GM19328 (cell line): ENCODE measurements around the gene ENO3.

Experiments
- ATAC-seq: cut with Tn5 transposase; IDR thresholded peaks from one replicate; pipeline ENCODE4 v1.9.1; 2021; ENCODE audit warnings: mild to moderate bottlenecking, moderate library complexity; ENCODE audit not compliant: unreplicated experiment

ENO3 gene

DNA sequence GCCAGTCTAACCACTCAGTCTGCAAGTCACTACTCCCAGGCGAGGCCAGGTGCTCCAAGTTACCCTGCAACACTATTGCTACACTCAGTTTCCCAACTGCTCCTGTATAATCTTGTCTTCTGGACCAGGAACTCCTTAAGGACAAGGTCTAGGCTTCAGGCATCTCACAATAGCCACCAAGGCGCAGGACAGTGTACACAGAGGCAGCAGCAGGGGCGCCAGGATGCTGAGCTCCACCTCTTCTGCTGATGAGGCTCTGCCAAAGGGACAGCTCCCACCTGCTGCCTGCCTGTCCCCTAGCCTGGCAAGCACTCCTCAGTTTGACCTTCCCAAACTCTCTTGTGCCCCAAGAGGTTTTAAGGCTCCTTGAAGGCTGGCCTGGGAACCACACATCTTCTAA, 14.5 kb upstream of the ENO3 start:
- no peak for ATAC-seq

DNA sequence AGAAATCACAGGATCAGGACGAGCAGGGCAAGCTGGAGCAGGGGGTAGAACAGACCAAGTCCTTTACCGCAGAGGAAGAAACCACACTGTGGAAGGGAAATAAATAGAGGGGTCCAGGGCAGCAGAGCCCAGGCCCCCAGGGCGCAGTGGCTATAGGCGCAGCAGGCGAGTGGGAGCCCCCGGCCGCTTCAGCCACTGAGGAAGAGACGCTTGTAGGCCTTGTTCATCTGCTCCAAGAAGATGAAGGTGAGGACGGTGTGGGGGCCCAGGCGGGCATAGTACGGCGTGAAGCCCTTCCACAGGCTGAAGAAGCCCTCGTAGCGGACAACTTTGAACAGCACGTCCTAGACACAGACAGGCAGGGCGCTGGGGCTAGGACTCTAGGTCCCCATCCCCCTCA, 13.4 kb upstream of the ENO3 start:
- ATAC-seq: no peak

DNA sequence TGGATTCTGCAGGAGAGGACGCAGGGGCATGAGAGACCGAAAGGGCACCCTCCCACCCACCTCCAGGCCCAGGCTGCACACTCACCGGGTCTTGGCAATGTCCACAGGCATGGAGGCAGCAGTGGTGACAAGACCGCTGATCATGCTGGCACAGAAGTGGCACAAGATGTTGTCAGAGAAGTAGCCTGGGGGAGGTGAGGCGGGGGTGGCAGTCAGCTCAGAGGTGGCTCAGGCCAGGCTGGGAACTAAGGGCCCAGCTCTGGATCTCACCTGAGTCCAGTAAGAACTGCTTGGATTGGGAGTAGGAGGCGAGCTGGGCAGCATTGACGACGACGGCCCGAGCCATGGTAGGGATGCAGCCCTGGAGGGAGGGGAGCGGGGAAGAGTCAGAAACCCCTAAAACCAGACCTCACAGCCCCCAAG, 12.8 kb upstream of the ENO3 start:
- no peak for ATAC-seq

DNA sequence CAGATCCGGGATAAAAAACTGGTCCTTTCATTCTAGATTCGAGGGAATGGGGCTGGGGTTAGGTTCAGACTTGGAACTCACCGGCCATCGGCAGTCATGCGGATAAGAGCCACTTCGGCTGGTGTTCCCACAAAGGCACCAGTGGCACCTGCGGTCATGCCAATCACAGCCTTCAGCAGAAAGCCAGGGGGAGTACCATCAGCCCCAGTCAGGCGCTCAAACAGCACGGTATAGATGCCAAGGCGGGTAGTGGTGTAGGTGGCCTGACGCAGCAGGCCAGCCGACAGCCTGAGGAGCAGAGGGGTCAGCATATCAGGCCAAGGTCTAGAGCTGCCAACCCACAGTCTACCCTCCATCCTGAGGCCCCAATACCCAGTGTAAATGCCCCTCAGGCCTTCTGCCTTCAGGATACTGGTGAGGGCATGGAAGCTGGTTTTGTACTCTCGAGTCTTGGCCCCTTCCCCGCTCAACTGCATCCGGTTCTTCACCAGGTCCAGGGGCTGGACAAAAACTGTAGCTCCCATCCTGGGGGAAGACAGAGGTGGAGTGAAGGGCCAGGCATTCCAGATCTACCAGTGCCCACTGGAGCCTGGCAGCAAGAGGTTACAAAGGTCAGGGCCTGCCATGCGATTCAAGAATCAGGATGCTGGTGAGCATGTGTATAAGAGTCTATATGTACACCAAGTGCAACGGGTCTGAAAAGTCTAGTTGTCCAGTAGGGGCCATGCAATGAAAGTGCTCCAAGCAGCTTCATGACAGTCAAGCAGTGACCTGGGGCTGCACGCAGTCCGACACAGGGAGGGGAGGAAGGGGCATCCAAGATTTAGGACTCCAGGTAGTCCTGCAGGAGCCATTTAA, 12.0 kb upstream of the ENO3 start:
- no peak for ATAC-seq

DNA sequence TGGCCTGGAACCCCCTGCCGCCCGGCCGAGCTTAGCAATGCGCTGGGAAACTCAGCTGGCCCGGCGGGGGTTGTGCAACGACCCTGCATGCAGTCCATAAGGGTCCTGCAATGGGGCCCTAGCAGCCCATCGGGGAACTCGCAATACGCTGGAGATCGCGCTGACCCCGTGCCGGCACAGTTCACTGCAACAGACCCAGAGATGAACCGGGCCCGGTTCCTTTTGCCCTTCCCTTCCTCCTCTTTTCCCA, 11.4 kb upstream of the ENO3 start:
- ATAC-seq: peak; percentile 9

DNA sequence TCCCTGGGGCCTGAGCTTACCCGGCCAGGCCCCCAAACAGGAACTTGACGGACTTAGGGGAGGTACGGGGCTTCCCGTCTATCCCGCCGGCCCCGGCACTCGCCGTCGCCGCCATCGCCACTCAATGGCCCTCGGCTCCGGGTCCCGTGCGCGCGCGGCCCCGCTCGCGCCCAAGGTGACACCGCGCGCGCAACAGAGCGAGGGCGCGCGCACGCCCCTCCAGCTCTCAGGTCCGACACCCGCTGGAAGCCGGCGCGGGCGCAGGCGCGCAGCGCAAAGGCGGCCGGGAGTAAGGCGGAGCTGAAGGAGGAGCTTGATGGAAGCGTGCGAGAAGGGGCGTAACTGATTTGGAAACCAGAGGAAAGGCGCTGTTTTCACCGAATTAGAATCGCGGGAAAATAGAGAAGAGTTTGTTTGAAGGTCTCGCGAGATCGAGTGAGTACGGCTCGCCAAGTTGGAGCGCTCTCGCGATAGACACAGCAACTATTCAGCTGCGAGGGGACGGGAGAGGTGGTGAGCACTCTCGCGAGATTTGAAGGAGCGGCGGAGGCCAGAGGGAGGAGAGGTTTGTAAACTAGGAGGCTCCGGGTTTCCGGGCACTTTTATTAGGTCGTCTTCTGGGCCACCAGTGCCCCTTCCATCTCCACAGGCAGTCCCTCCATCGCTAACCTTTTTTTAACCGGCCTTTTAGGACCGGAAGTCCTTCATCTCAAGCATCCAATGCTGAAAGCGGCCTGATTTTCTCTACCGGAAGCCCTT, 10.9 kb upstream of the ENO3 start, which contains the start of the genes RNF167 and SLC25A11:
RNF167 (plus strand) TSS at position 473 of the 759 bp plus-strand sequence. CDS start 642 bp downstream, outside the sequence.
SLC25A11 (minus strand) TSS at position 251 of the 759 bp plus-strand sequence; CDS start at position 115, 136 bp downstream.
- ATAC-seq: peak; percentile 72

DNA sequence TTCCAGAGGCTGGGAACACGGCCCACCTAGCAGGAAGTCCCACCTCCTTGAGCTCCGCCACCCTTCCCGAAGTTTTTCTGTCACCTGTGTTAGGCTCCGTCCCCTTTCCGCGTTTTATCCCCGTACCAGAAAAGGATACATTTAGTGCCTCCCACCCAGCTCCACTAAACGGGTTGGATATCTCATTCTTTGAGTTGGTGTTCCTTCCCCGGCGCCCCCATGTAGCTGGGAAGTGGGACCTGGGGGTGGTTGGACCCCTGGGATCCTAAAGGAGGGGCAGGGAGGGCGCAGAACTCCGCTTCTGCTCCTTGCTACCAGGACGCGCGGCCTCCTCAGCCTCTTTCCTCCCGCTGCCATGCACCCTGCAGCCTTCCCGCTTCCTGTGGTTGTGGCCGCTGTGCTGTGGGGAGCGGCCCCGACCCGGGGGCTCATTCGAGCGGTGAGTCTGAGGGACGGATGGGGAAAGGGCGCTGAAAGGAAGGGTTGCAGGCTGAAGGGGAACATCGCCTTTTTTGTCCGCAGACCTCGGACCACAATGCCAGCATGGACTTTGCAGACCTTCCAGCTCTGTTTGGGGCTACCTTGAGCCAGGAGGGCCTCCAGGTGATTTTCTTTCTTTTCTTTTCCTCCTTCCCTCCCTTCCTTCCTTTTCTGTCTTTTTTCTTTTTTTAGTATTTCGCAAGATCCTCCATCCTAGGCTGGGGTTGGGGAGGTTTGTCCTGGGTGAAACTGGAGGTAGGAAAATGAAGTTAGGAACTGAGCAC, 10.2 kb upstream of the ENO3 start:
- ATAC-seq: no peak

DNA sequence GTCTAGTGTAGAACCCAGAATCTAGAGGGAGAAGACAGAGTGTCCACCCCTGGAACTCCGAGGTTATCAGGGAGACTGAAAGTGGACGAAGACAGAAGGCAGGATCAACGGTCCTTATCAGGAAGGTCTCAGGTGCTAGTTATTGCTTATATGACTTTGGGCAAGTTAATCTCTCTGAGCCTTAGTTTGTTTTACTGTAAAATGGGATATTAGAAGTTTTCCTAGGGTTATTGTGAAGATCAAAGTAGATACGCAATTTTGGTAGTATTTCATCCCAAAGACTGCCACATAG, 9.7 kb upstream of the ENO3 start:
- no peak for ATAC-seq

DNA sequence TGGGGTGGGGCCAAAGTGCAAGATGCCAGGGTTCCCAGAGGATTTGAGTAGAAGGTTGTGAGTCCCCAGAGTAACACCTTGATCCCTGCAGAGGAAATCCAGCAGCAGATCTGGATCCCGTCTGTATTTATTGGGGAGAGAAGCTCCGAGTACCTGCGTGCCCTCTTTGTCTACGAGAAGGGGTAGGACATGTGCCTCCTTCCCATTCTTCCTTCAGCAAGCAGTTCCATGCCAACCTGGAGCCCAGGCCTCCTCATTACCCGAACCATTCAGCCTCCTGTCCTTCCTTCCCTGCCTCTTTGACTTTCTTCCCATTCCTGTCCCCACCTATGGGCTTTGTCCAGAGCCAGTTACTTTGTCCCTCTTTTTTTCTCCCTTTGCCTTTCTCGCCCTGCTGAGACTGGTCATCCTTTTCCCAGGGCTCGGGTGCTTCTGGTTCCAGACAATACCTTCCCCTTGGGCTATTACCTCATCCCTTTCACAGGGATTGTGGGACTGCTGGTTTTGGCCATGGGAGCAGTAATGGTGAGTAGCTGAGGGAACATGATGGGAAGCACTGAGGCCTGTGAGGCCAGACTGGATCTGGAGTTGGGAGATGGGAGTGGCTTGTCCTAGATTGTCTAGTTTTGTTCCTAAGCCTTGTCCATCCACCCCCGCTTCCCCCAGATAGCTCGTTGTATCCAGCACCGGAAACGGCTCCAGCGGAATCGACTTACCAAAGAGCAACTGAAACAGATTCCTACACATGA, 8.0 kb upstream of the ENO3 start:
- ATAC-seq: no peak

DNA sequence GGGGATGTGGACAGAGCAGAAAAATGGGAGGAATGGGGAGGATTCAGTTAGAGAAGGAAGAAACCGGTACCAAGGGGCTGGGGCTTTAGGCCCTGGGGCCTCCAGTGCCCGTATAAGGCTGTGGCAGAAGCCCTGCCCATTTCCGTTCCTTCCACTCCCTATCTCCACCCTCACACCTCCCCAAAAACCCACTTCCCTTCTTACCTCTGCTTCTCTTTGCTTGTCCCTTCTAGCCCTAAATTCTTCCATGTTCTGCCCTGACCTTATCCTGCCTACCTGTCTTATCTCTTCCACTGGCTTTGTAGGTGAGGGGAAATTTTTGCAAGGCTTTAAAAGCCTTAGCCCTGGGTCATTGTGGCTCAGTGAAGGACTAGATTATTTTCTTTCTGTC, 6.8 kb upstream of the ENO3 start:
- ATAC-seq: no peak

DNA sequence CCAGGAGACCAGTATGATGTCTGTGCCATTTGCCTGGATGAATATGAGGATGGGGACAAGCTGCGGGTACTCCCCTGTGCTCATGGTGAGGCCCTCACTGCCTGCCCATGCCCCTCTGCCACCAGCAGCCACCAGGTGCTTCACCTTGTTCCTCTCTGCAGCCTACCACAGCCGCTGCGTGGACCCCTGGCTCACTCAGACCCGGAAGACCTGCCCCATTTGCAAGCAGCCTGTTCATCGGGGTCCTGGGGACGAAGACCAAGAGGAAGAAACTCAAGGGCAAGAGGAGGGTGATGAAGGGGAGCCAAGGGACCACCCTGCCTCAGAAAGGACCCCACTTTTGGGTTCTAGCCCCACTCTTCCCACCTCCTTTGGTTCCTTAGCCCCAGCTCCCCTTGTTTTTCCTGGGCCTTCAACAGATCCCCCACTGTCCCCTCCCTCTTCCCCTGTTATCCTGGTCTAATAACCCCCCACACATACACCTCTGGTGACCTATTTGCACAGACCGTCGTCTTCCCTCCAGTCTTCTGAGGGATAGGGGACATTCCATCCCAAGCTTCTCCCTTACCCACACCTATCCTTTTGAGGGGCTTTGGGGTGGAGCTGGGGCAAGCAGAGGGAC, 6.3 kb upstream of the ENO3 start:
- ATAC-seq: no peak

DNA sequence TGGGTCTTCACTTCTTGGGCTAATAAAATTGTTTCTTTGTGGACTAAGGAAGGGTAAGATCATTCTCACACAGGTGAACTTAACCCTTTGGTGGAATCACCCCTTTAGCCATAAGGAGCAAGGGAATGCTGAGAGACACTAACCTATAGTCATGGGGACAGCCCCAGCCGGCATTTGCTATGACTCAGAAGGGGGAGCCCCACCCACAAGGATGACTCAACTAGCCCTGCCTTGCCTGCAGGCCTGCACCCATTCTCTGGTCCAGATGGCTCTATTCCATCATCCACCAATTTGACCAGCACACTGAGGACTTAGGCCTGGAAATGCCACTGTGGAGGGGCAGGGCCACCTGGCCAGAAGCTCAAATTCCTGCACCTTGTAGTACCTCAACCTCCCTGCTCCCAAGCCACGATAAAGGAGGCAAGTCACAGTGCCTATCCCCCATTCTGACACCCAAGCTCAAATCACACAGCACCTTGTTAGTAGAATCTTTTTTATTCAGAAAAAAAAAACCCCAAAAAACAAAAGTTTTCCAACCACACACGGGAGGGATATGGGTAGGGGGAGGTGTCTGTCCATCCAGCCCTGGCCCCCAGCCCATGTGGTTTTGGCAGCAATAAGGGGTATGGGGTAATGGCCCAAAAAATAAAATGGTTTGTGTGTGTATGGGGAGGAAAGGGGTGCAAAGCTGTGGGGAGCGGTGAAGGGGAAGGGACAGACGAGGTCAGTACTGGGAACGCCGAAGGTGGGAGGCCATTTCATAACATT, 5.6 kb upstream of the ENO3 start:
- ATAC-seq: no peak

DNA sequence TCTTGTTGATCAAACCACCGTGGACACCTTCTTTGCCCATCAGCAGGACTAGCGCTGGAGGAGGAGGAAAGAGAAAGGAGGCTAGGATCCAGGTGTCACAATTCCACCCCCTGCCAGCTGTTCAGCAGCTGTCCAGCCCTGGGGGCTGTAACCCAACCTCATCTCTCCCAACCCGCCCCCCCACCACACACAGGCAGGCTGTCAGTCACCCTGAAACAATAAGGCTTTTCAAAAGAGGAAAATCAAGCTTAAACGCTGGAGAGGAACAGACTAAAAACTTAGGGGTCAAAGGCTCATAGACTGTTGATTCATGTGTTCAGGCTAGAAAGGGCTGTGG, 5.0 kb upstream of the ENO3 start:
- ATAC-seq: no peak

DNA sequence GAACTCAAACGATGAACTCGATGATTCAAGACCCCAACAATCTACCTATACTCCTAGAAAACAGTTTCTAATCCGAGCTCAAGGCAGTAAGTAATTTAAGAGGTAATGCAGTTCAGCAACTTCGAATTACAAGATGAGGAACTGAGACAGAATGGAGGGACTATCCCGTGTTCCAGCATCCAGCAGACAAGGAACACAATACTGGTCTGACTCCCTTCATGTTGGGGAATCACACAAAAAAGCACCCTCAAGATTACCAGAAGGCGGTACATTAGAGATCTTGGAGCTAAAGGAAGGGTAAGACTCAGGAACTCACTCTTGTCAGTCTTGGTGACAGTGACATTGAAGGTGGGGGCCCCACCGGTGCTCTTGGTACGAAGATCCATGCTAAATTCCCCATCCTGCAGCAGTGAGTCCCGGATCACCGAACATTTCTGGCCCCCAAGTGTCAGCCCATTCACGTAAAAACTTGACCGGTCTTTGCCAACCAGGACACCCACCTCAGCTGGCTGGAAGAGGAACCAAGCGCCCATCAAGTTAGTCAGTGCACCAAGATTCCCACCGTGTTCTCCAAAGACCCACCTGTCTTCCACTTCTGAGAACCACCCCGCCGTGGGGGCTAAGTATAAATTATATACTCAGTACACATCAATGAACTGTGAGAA, 4.5 kb upstream of the ENO3 start:
- no peak for ATAC-seq

DNA sequence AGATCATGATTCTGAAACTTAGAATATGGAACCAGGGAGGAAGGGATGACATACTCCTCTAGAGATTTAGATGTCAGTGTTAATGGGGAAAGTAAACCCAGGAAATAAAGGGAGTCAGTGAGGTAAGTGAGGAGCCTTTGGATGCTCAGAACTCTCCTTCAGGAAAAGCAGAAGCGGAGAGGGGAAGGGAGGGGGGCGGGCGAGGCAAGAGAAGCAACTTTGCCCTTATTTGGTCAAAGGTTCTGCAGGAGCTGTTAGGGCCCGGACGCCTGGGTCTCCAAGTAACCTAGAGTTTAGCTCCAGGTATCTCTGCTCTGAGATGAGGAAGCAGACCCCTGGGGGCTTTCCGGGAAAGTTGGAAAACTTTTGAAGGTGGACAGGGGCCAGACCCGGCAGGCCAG, 3.9 kb upstream of the ENO3 start:
- ATAC-seq: no peak

DNA sequence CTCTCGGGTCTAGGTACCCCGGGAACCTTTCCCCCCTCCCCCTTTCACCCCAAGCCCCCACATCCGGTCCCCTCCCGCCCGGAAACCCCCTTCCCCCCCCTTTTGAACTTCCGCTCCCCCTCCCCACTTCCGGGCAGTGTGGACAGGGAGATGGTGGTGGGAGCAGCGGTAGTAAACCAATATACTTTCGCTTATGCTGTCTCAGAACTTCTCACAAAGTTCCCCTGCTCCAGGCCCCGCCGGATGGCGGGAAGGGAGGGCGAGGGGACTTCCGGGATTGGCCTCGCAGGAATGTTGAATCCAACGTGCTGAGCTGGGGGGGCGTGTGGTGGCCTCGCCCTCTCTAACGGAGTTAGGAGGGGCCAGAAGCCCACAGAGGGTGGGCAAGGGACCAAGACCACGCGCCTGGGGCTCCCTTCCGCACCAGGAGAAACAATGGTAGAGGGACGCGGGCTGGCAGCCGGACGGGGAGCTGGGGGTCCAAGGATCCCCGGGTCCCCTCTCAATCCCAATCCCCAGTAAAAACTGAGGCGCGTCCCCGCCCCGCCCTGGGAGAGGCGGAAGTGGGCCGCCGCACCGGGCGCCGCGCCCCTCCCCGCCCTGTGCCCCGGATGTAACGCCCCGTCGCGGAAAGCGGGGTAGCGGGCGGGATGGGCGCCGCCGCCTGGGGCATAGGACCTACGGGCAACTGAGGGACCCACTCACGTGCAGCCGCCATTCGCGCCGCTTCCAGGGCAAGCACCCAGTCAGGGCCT, 3.3 kb upstream of the ENO3 start:
- ATAC-seq: peak; percentile 5

DNA sequence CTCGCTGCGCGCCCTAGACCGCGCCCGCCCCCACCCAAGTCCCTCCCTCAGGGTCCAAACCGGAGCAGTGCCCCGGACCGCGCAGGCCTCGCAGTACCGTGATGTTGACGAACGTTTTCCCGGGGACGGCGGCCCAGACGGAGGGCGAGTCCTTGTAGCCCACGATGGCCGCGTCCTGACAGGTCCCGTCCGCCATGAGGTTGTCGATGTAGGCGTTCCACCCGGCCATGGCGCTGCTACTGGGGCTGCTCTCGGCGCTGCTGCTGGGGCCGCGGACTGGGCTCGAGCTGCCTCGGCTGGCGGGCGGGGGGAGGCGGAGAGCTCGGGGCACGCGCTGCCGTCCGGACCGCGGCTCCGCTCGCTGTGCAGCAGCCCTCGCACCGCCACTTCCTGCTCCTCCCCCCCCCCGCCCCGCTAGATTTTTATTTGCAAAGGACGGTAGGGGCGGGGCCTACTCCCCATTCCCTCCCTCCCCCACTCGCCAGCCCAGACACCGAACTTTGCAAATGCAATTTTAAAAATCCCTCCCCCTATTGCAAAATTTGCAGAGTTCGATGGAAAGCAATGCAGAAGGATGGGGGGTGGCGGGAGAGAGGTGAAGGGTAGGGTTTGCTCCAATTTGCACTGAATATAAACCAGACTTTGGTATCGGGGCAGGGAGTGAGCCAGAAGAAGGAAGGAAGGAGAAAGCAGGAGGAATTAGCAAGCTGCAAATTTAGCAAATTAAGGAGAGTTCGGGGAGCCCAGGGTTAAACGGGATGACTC, 2.6 kb upstream of the ENO3 start, which contains the start of gene PFN1:
PFN1 (minus strand) TSS at position 365 of the 765 bp plus-strand sequence; CDS start at position 229, 136 bp downstream.
- ATAC-seq: peak; percentile 15

DNA sequence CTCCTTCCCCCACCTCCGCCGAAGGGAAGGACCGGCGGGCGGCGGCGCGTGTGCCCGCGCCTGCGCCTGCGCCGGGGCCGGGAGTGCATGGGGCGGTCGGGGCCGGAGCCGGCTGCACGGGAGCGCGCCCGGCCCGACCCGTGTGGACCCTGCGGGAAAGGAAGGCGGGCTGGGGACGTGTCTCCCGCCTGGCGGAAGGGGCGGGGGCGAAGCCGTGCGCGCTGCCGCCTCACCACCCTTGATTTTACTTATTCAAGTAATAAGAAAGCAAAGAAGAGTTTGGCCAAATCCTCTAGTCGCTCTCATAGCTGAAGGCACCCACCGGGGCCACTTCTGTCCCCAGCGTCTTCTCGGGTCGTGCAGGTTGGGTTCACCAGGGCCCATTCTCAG, 2.0 kb upstream of the ENO3 start:
- ATAC-seq: peak; percentile 34
